Measurements from ENCODE around the gene PHACTR1. TPM values are rescaled to one million over a fixed set of nuclear protein-coding genes. Genes with fewer than 3 reads are reported as not detected.
A peak's percentile ranks its signal among the peaks of the same experiment; 100 is the strongest.

PHACTR1 gene
- total and polyA plus RNA-seq, 9 of the 15 experiments (the other 6 are each of a cell fraction or from before 2014, with no cell fraction given), result 11.5 to 32.6 (median 22.0) TPM

GRCh38 chr6:13268913-13269518, 552.4 kb downstream of the PHACTR1 start (continued):
- TF ChIP-seq CEBPG (CRISPR knock-in tag; IDR thresholded peaks at IDR 0.05) (peak; percentile 60; the same call in 1 of the 2 replicates), CEBPG (tag; conservative IDR thresholded peaks at IDR 0.05 in 1 of 2, IDR thresholded peaks at IDR 0.05 in 1 of 2) (peak; percentile 77 to 88), KLF10 (CRISPR knock-in tag; IDR thresholded peaks at IDR 0.05) (no peak), ZNF592 (IDR thresholded peaks at IDR 0.05) (peak; percentile 57; the same call in 1 of the 2 replicates), NR2C1 (IDR thresholded peaks at IDR 0.05) (0 out of 2 replicates have a peak, but pooled peaks have one; percentile 13), NR2C1 (tag; IDR thresholded peaks at IDR 0.05) (no peak), ZNF347 (CRISPR knock-in tag; IDR thresholded peaks at IDR 0.05; ENCODE audit: low read depth) (no peak), CTBP1 (IDR thresholded peaks at IDR 0.05; ENCODE audit: borderline replicate concordance) (peak; percentile 13; the same call in 1 of the 2 replicates), DPF2 (IDR thresholded peaks at IDR 0.05) (0 out of 2 replicates have a peak, but pooled peaks have one; percentile 36), PURB (CRISPR knock-in tag; IDR thresholded peaks at IDR 0.05; ENCODE audit: low read depth) (no peak), RAD51 (IDR thresholded peaks at IDR 0.05; ENCODE audit: borderline replicate concordance, low read depth) (no peak), CEBPB (tag; IDR thresholded peaks at IDR 0.05) (peak; percentile 95), PATZ1 (CRISPR knock-in tag; IDR thresholded peaks at IDR 0.05; ENCODE audit: borderline replicate concordance) (no peak), JUND (IDR thresholded peaks at IDR 0.05; ENCODE audit: borderline replicate concordance, low read depth, low read length) (peak; percentile 55; the same call in 1 of the 2 replicates), JUND (tag; IDR thresholded peaks at IDR 0.05; ENCODE audit: borderline replicate concordance, low read depth, low read length) (no peak), ZNF316 (IDR thresholded peaks at IDR 0.05) (0 out of 2 replicates have a peak, but pooled peaks have one; percentile 6), MEIS2 (IDR thresholded peaks at IDR 0.05; ENCODE audit: partially characterized antibody) (peak; percentile 7), ZKSCAN8 (CRISPR knock-in tag; IDR thresholded peaks at IDR 0.05) (no peak)
- TF ChIP-seq, protein P1, sequence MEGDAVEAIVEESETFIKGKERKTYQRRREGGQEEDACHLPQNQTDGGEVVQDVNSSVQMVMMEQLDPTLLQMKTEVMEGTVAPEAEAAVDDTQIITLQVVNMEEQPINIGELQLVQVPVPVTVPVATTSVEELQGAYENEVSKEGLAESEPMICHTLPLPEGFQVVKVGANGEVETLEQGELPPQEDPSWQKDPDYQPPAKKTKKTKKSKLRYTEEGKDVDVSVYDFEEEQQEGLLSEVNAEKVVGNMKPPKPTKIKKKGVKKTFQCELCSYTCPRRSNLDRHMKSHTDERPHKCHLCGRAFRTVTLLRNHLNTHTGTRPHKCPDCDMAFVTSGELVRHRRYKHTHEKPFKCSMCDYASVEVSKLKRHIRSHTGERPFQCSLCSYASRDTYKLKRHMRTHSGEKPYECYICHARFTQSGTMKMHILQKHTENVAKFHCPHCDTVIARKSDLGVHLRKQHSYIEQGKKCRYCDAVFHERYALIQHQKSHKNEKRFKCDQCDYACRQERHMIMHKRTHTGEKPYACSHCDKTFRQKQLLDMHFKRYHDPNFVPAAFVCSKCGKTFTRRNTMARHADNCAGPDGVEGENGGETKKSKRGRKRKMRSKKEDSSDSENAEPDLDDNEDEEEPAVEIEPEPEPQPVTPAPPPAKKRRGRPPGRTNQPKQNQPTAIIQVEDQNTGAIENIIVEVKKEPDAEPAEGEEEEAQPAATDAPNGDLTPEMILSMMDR (IDR thresholded peaks at IDR 0.05 in 2 of 3, conservative IDR thresholded peaks at IDR 0.05 in 1 of 3; ENCODE audit: insufficient read depth in 2 of 3, low read depth in 1 of 3, low read length in 3 of 3), result no peak
- TF ChIP-seq, protein P2, sequence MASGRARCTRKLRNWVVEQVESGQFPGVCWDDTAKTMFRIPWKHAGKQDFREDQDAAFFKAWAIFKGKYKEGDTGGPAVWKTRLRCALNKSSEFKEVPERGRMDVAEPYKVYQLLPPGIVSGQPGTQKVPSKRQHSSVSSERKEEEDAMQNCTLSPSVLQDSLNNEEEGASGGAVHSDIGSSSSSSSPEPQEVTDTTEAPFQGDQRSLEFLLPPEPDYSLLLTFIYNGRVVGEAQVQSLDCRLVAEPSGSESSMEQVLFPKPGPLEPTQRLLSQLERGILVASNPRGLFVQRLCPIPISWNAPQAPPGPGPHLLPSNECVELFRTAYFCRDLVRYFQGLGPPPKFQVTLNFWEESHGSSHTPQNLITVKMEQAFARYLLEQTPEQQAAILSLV (tag; IDR thresholded peaks at IDR 0.05), result no peak
